ENCODE measurements around the gene ACSL5. TPM values are rescaled to one million over a fixed set of nuclear protein-coding genes. Genes with fewer than 3 reads are reported as not detected.

The ACSL5 gene
- total RNA-seq, 1 donor from 2014 or later, result not detected

DNA sequence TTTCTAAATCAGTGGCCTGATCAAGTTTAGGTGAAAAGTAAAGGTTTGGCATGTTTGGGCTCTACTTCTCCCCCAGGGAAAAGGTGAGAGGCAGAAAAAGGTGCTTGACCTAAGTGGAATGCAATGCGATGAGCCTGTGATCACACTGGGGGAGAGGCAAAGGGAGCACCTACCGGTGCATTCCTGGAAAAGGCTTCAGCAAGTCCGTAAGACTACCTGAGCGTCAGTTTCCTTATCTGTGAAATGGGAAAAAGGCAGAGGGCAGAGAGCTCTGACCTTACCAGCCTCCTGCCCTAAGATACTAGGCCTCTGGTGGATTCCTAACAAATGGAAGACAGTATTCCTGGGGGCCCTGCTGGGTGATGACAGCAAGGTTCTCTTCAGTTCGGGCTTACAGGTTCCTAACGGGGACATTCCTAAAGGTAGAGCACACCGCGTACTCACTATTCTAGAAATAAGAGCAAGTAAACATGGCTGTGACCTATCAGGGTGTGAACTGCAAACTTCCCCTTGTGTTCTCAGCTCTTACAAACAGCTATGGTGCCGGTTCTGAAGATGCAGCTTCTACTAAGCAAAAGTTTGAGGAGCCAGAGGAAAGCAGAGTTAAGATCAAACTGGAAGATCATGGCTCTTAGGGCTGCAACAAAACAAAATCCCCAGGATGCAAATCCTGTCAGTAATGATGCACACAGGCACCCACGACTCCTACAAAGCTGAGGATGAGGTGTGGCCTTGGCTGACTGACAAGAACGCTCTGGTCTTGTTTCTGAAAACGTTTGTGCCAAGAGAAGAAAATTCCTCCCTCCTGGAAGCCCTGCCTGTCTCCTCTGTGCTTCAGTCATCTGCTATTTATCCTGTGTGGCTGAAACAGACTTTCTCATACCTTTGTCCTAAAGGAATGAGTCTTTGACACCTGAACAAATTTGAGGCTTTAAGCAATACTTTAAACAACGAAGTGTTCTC lies 13.3 kb upstream of the ACSL5 start:
- Mint-ChIP-seq H3K27me3 (ENCODE audit: low read depth) (no peaks in the 10 kb centered on the region), H3K4me1 (peaks cover 10% of the 10 kb centered on the region), H3K27ac (no peak overlapping the region), H3K9me3 (no peaks in the 10 kb centered on the region), H3K36me3 (no peaks in the 10 kb centered on the region), H3K4me3 (no peak overlapping the region)
- TF ChIP-seq, protein P1, sequence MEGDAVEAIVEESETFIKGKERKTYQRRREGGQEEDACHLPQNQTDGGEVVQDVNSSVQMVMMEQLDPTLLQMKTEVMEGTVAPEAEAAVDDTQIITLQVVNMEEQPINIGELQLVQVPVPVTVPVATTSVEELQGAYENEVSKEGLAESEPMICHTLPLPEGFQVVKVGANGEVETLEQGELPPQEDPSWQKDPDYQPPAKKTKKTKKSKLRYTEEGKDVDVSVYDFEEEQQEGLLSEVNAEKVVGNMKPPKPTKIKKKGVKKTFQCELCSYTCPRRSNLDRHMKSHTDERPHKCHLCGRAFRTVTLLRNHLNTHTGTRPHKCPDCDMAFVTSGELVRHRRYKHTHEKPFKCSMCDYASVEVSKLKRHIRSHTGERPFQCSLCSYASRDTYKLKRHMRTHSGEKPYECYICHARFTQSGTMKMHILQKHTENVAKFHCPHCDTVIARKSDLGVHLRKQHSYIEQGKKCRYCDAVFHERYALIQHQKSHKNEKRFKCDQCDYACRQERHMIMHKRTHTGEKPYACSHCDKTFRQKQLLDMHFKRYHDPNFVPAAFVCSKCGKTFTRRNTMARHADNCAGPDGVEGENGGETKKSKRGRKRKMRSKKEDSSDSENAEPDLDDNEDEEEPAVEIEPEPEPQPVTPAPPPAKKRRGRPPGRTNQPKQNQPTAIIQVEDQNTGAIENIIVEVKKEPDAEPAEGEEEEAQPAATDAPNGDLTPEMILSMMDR (IDR thresholded peaks at IDR 0.05; ENCODE audit: unreplicated experiment), result no peak
- no peak for DNase-seq (ENCODE audit: low spot score in 2 of 2, unreplicated experiment in 2 of 2)

GRCh38 chr10:112361951-112362751 lies 11.8 kb upstream of the ACSL5 start:
- no peak for DNase-seq (ENCODE audit: low spot score in 2 of 2, unreplicated experiment in 2 of 2)
- Mint-ChIP-seq H3K4me3 (no peak overlapping the region), H3K27me3 (ENCODE audit: low read depth) (no peaks in the 10 kb centered on the region), H3K9me3 (no peaks in the 10 kb centered on the region), H3K36me3 (no peaks in the 10 kb centered on the region), H3K4me1 (peaks cover 10% of the 10 kb centered on the region), H3K27ac (peak overlapping the region; percentile 25)
- TF ChIP-seq, protein P1 (IDR thresholded peaks at IDR 0.05; ENCODE audit: unreplicated experiment), result no peak

DNA sequence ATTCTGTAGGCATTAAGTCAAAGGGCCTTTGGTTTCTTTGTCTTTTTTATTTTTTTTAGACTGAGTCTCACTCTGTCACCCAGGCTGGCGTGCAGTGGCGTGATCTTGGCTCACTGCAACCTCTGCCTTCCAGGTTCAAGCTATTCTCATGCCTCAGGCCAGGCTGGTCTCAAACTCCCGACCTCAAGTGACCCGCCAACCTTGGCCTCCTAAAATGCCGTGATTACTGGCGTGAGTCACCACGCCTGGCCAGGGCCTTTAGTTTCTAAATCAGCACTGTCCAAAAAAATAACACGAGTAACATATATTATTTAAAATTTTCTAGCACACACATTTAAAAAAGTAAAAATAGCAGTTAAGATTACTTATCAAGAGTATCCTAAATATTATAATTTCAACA lies 11.1 kb upstream of the ACSL5 start:
- no peak overlapping the region for H3K27ac Mint-ChIP-seq
- H3K27me3 Mint-ChIP-seq (ENCODE audit: low read depth), result no peaks in the 10 kb centered on the region
- peaks cover 10% of the 10 kb centered on the region for H3K4me1 Mint-ChIP-seq
- H3K9me3 Mint-ChIP-seq, result no peaks in the 10 kb centered on the region
- no peak for DNase-seq (ENCODE audit: low spot score in 2 of 2, unreplicated experiment in 2 of 2)
- H3K36me3 Mint-ChIP-seq, result no peaks in the 10 kb centered on the region
- no peak overlapping the region for H3K4me3 Mint-ChIP-seq
- TF ChIP-seq, protein P1 (IDR thresholded peaks at IDR 0.05; ENCODE audit: unreplicated experiment), result no peak

DNA sequence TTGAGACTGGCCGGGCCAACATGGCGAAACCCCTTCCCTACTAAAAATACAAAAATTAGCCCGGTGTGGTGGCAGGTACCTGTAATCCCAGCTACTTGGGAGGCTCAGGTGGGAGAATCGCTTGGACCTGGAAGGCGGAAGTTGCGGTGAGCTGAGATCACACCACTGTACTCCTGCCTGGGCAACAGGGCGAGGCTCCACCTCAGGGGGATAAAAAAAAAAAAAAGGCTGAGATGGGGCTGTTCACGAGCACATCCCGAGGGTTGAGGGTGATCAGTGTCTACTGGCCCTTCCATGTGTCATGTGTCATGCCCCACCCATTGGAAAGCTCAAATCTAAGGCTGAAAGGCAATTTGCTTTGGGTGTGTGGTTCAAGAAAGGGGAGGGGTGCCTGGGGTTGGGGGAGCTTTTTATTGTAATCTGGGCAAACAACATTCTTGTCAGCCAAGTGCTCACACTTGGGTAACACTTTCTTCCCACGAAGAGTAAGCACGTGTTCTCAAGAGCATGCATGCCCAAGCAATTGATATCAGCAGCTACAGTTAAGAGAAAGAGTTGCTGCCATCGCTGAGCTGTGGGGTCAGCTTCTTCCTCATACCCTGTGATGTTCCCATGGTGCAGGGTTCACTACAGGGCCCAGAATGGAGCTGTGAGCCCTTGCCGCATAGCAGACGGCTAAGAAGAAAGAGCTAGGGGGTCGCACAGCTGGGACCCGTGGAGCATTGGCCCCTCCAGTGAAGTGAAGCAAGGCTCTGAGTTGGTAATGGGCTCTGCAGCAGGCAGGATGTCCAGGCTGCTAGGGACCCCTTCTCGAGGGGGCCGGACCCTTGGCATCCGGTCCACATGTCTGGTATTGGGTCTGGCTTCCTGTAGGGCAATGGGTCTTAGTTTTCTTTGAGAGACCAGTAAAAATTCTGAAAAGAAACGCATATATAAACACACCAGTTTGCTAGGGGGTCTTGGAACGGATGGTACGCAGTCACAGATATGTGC lies 9.9 kb upstream of the ACSL5 start:
- H3K4me3 Mint-ChIP-seq, result no peak overlapping the region
- DNase-seq (ENCODE audit: low spot score in 2 of 2, unreplicated experiment in 2 of 2), result no peak
- H3K36me3 Mint-ChIP-seq, result no peaks in the 10 kb centered on the region
- no peak overlapping the region for H3K27ac Mint-ChIP-seq
- peaks cover 10% of the 10 kb centered on the region for H3K4me1 Mint-ChIP-seq
- H3K9me3 Mint-ChIP-seq, result no peaks in the 10 kb centered on the region
- no peaks in the 10 kb centered on the region for H3K27me3 Mint-ChIP-seq (ENCODE audit: low read depth)
- TF ChIP-seq, protein P1 (IDR thresholded peaks at IDR 0.05; ENCODE audit: unreplicated experiment), result no peak

DNA sequence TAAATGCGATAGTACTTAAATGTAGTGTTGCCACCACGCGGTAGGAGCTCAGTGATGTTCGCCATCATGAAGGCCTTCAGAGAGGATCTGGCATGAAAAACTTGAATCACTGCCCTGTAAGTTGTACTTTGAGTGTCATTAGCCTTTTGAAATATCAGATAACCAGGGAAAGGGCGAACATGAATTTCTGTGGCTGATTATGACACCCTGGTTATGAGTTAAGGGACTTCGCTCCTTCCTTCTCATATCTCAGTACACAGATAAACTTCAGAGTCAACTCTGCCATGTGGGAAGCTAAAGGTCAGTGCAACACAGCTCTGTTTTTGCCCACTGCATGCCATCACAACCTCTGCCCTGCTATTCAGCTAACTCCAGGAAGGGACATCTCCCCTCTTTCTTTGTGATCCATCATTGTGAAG lies 8.9 kb upstream of the ACSL5 start:
- H3K4me3 Mint-ChIP-seq, result no peak overlapping the region

More for the DNA sequence above, 8.9 kb upstream of the ACSL5 start:
- no peak for DNase-seq (ENCODE audit: low spot score in 2 of 2, unreplicated experiment in 2 of 2)
- Mint-ChIP-seq H3K4me1 (peaks cover 10% of the 10 kb centered on the region), H3K36me3 (no peaks in the 10 kb centered on the region), H3K27me3 (ENCODE audit: low read depth) (no peaks in the 10 kb centered on the region), H3K9me3 (no peaks in the 10 kb centered on the region), H3K27ac (no peak overlapping the region)
- TF ChIP-seq, protein P1 (IDR thresholded peaks at IDR 0.05; ENCODE audit: unreplicated experiment), result no peak

Data from mesothelial cell of epicardium (in vitro differentiated cells).